Nephron (organoid): ENCODE results near the gene TRIM8.

Experiments
- H3K27ac Mint-ChIP-seq, 3 experiments: 2 replicates each; pipeline ENCODE4 v1.8.0; 2020; ENCODE audit warnings: mixed read lengths in 3 of 3, mild to moderate bottlenecking in 2 of 3, moderate library complexity in 1 of 3
- H3K27me3 Mint-ChIP-seq: 2 replicates; pipeline ENCODE4 v1.8.0; 2021; ENCODE audit warnings: low read depth, mild to moderate bottlenecking, moderate library complexity, mixed read lengths
- H3K36me3 Mint-ChIP-seq: 2 replicates; pipeline ENCODE4 v1.8.0; 2020; ENCODE audit warnings: low read depth, mixed read lengths
- H3K4me1 Mint-ChIP-seq: 2 replicates; pipeline ENCODE4 v1.8.0; 2020; ENCODE audit warnings: mixed read lengths
- H3K4me3 Mint-ChIP-seq, 3 experiments: 2 replicates each; pipeline ENCODE4 v1.8.0; 2020; ENCODE audit warnings: mild to moderate bottlenecking in 3 of 3, mixed read lengths in 3 of 3, moderate library complexity in 2 of 3
- H3K9me3 Mint-ChIP-seq: 2 replicates; pipeline ENCODE4 v1.8.0; 2020; ENCODE audit warnings: mixed read lengths
- TF ChIP-seq, protein P1 (sequence below), 3 experiments: fragments of 200-600 bp; sonication (generic); IDR thresholded peaks; one replicate each; pipeline ENCODE4 v1.5.0; 2021; ENCODE audit warnings: antibody characterized with exemption in 3 of 3; ENCODE audit not compliant: unreplicated experiment in 3 of 3

The TRIM8 gene

DNA sequence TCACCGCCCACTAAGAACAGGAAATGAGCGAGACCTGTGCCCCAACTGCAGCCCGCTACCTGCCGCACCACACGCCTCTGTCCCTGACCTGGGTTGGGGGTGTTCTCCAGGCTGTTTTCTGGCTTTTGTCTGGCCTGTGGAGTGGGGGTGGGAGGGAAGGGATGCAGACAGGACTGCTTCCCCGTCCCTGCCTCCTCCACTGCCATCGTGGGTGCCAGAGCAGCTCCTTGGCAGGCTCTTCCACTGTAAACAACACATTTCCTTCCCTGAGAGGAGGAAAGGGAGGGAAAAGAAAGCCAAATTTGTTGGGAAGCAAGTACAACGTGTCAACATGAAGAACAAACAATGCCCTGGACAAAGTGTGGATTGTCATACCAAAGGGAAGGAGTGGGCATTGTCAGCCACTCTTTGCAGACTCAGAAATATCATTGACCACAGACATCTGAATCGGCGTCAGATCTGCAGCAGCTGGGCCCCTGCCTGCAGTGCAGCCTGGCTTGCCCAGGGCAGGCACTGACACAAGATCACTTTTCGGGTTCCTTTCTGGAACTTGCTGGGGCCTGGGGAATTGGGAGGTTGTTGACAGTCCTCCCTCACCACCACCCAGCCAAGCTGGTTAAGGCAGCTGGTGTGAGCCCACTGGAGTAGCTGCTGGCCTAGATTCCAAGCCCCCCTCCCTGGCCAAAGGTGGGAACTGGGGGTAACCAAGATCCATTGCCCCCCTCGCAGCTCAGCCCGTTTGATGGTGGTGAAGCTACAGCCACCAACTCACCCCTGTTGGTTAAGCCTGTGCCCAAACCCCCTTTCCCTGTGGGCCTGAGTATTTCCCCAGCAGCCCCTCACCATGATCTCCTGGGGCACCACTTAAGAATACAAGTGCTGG, 22.6 kb upstream of the TRIM8 start:
- Mint-ChIP-seq H3K27ac (peak overlapping the region; percentile 96 to 99 (median 98)), H3K36me3 (peaks cover 38% of the 10 kb centered on the region), H3K27me3 (no peaks in the 10 kb centered on the region), H3K4me3 (peak overlapping the region in 1 of 3 experiments; percentile 10), H3K4me1 (peaks cover 72% of the 10 kb centered on the region), H3K9me3 (no peaks in the 10 kb centered on the region)
- TF ChIP-seq, protein P1, sequence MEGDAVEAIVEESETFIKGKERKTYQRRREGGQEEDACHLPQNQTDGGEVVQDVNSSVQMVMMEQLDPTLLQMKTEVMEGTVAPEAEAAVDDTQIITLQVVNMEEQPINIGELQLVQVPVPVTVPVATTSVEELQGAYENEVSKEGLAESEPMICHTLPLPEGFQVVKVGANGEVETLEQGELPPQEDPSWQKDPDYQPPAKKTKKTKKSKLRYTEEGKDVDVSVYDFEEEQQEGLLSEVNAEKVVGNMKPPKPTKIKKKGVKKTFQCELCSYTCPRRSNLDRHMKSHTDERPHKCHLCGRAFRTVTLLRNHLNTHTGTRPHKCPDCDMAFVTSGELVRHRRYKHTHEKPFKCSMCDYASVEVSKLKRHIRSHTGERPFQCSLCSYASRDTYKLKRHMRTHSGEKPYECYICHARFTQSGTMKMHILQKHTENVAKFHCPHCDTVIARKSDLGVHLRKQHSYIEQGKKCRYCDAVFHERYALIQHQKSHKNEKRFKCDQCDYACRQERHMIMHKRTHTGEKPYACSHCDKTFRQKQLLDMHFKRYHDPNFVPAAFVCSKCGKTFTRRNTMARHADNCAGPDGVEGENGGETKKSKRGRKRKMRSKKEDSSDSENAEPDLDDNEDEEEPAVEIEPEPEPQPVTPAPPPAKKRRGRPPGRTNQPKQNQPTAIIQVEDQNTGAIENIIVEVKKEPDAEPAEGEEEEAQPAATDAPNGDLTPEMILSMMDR (IDR thresholded peaks at IDR 0.05; ENCODE audit: unreplicated experiment in 3 of 3), result no peak

DNA sequence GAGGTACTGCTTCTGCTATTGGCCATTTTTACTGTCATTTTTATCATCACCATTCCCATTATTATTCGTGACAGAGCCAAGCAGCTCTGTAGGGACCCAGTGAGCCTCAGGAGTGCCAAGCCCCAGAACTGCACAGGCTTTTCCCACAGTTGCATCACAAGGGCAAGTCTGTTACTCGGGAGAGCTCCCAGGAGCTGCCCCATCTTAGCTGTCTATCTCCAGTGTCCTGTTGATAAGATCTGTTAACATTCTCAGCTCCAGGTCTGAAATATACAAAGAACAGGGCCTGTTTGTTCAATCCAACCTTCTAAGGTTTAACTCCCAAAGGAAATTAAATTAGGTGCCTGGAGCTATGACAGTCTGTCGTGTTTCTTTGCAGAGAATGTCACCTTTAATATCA, 20.2 kb upstream of the TRIM8 start:
- no peaks in the 10 kb centered on the region for H3K27me3 Mint-ChIP-seq
- H3K9me3 Mint-ChIP-seq, result no peaks in the 10 kb centered on the region
- no peak overlapping the region for H3K4me3 Mint-ChIP-seq
- H3K36me3 Mint-ChIP-seq, result peaks cover 19% of the 10 kb centered on the region
- peaks cover 79% of the 10 kb centered on the region for H3K4me1 Mint-ChIP-seq
- TF ChIP-seq, protein P1 (IDR thresholded peaks at IDR 0.05; ENCODE audit: unreplicated experiment in 3 of 3), result no peak
- peak overlapping the region in 2 of 3 experiments; percentile 84 to 100 for H3K27ac Mint-ChIP-seq

DNA sequence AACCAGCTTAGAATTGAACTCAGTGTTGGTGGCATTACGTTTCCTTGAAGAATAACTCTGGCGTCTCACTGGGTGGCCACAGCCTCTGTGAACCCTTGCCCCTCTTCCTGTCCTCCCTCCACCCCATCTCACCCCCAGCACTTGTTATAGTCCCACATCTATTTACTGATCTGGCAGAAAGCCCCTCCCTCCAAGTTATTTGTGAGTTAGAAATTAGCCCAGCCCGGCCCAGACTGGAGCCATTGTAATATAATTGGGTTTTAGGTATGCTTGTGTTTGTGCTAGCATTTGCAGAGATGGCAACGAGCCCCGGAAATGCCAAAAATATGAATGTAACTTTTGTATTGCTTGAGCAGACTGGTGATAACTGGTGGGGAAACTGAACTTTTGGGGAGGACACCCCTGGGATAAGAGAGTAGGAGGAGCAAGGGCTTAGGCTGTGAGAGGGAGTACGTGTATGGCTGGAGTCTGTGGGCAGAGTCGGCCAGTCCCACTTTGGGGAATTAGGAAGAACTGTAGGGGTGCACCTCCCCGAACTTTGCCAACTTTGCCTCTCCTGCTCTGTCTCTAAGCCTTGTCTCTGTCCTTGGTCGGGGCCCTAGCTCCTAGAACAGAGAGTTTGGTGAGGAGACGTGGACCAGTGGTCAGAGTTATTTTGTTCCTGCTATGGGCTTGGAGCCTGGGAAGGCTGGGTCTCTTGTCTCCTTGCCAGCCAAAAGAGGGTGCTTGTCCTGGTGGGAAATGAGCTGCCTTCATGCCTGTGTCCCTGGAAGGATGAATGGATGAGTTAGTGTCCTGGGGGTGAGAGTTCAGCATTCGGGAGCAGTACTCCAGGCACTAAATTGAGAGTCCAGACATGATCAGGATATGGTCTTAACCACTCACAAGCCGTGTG, 19.3 kb upstream of the TRIM8 start:
- Mint-ChIP-seq H3K27me3 (no peaks in the 10 kb centered on the region), H3K36me3 (peaks cover 19% of the 10 kb centered on the region), H3K4me3 (no peak overlapping the region), H3K9me3 (no peaks in the 10 kb centered on the region), H3K27ac (peak overlapping the region; percentile 84 to 100 (median 97)), H3K4me1 (peaks cover 81% of the 10 kb centered on the region)
- TF ChIP-seq, protein P1 (IDR thresholded peaks at IDR 0.05; ENCODE audit: unreplicated experiment in 3 of 3), result no peak

DNA sequence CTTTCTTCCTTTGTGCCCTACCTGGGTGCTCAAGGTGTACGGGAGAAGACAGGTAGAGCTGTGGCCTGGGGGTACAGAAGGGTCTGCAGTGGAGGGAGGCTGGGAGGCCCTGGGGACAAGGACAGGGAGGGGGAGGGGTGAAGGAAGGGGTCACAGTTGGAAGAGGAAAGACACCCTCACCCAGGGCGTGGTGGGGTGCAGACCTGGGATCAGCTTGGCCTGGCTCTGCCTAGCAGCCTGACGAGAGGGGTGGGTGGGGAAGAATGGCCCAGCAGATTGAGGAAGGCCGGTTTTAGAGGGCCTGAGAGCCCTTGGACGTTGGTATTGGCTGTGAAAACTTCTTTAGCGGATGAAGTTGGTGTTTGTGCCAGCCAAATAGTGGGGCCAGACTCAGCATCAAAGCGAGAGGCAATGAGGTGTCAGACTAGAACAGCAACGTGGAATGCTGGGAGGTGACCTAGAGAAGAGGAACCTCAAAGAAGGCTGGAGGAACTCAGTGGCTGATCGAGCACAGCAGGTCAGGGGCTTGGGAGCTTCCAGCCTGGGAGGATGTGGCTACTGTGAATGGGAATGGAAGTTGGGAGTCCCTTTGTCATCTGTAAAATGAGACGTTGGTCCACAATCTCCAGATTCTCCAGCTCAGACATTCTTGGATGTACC, 18.1 kb upstream of the TRIM8 start:
- Mint-ChIP-seq H3K4me1 (peaks cover 81% of the 10 kb centered on the region), H3K27ac (peak overlapping the region; percentile 97 to 100 (median 100)), H3K36me3 (peaks cover 26% of the 10 kb centered on the region), H3K27me3 (no peaks in the 10 kb centered on the region), H3K9me3 (no peaks in the 10 kb centered on the region), H3K4me3 (no peak overlapping the region)
- TF ChIP-seq, protein P1 (IDR thresholded peaks at IDR 0.05; ENCODE audit: unreplicated experiment in 3 of 3), result no peak

DNA sequence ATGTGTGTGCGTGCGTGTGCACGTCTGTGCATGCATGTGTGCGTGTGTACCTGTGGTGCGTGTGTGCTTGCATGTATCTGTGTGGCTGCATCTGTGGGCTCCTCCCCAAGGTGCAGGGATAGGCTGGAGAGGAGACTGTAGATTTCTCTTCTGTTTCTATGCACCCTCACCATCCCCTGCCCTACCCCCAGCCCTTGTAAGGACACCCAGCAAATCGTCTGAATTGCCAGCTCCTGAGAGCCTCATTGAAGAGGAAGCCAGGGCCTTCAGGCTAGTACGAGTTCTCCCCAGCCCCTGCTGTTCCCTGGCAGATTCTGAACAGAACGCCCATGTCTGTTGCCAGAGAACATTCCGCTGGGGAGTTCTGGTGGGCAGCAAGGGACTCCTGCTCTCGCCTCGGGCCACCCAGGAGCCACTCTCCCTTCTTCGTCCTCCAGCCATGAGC, 17.0 kb upstream of the TRIM8 start:
- Mint-ChIP-seq H3K4me3 (peak overlapping the region; percentile 54 to 69 (median 55)), H3K4me1 (peaks cover 86% of the 10 kb centered on the region), H3K27ac (peak overlapping the region; percentile 97 to 100 (median 100)), H3K36me3 (peaks cover 30% of the 10 kb centered on the region), H3K9me3 (no peaks in the 10 kb centered on the region), H3K27me3 (no peaks in the 10 kb centered on the region)
- TF ChIP-seq, protein P1 (IDR thresholded peaks at IDR 0.05; ENCODE audit: unreplicated experiment in 3 of 3), result no peak
